ENCODE data around the gene P2RY12. TPM values are rescaled to one million over a fixed set of nuclear protein-coding genes. Genes with fewer than 3 reads are reported as not detected.

Gene P2RY12
- total RNA-seq, 1 experiment from 2014 or later: not detected

GRCh38 chr3:151306168-151306810, 78.3 kb downstream of the P2RY12 start:
- Mint-ChIP-seq H3K9me3 (ENCODE audit: unreplicated experiment) (no peaks in the 10 kb centered on the region), H3K4me1 (ENCODE audit: low read depth, unreplicated experiment) (peaks cover 31% of the 10 kb centered on the region), H3K27ac (ENCODE audit: unreplicated experiment) (peak overlapping the region; percentile 82), H3K36me3 (ENCODE audit: insufficient read depth, unreplicated experiment) (peaks cover 11% of the 10 kb centered on the region), H3K27me3 (ENCODE audit: insufficient read depth, unreplicated experiment) (no peaks in the 10 kb centered on the region), H3K4me3 (ENCODE audit: unreplicated experiment) (no peak overlapping the region)
- Histone ChIP-seq H3K4me1 (peaks cover 13% of the 10 kb centered on the region), H3K36me3 (ENCODE audit: control insufficient read depth, insufficient read depth, low read length) (no peaks in the 10 kb centered on the region), H3K4me3 (ENCODE audit: low read depth, low read length) (no peak overlapping the region), H3K27me3 (replicated peaks; ENCODE audit: control insufficient read depth, insufficient read depth, low read length) (no peaks in the 10 kb centered on the region), H3K9me3 (no peaks in the 10 kb centered on the region)
- CTCF ChIA-PET: no interaction called here
- BruUV-seq (replicated peaks): no TSS peak
- TF ChIP-seq CTCF (IDR thresholded peaks at IDR 0.05; ENCODE audit: insufficient read depth in 1 of 2, low read depth in 1 of 2, low read length in 1 of 2, severe bottlenecking in 1 of 2, unreplicated experiment in 1 of 2): no peak
- POLR2A ChIA-PET: no interaction called here
- intact Hi-C loops (cut with micrococcal nuclease; ENCODE audit: unreplicated experiment): no loop called here
- DNase-seq: no peak

- H3K9me3 ChIP-seq: no peaks in the 10 kb centered on the region
- Mint-ChIP-seq H3K27ac (ENCODE audit: unreplicated experiment) (peak overlapping the region; percentile 82), H3K27me3 (ENCODE audit: insufficient read depth, unreplicated experiment) (no peaks in the 10 kb centered on the region), H3K9me3 (ENCODE audit: unreplicated experiment) (no peaks in the 10 kb centered on the region), H3K4me3 (ENCODE audit: unreplicated experiment) (no peak overlapping the region), H3K4me1 (ENCODE audit: low read depth, unreplicated experiment) (peaks cover 31% of the 10 kb centered on the region), H3K36me3 (ENCODE audit: insufficient read depth, unreplicated experiment) (peaks cover 11% of the 10 kb centered on the region)
- no peaks in the 10 kb centered on the region for H3K27me3 ChIP-seq (replicated peaks; ENCODE audit: control insufficient read depth, insufficient read depth, low read length)
- ChIA-PET CTCF (no interaction called here), POLR2A (no interaction called here)
- no peak overlapping the region for H3K4me3 ChIP-seq (ENCODE audit: low read depth, low read length)
- H3K4me1 ChIP-seq: peaks cover 13% of the 10 kb centered on the region
- H3K36me3 ChIP-seq (ENCODE audit: control insufficient read depth, insufficient read depth, low read length): no peaks in the 10 kb centered on the region
- DNase-seq: no peak
- intact Hi-C loops (cut with micrococcal nuclease; ENCODE audit: unreplicated experiment): loop anchor here (1.0 kb wide), 3 partner anchors 15 to 78 kb away; no protein-coding TSS in a partner anchor
- no peak for TF ChIP-seq CTCF (IDR thresholded peaks at IDR 0.05; ENCODE audit: insufficient read depth in 1 of 2, low read depth in 1 of 2, low read length in 1 of 2, severe bottlenecking in 1 of 2, unreplicated experiment in 1 of 2)
- BruUV-seq (replicated peaks): TSS peak; percentile 61
These were observed 78.8 kb downstream of the P2RY12 start for GRCh38 chr3:151305775-151306151.

GRCh38 chr3:151305060-151305774, 79.3 kb downstream of the P2RY12 start:
- Mint-ChIP-seq H3K4me3 (ENCODE audit: unreplicated experiment) (peak overlapping the region; percentile 40), H3K27me3 (ENCODE audit: insufficient read depth, unreplicated experiment) (no peaks in the 10 kb centered on the region), H3K9me3 (ENCODE audit: unreplicated experiment) (no peaks in the 10 kb centered on the region), H3K27ac (ENCODE audit: unreplicated experiment) (peak overlapping the region; percentile 82), H3K4me1 (ENCODE audit: low read depth, unreplicated experiment) (peaks cover 31% of the 10 kb centered on the region), H3K36me3 (ENCODE audit: insufficient read depth, unreplicated experiment) (peaks cover 11% of the 10 kb centered on the region)
- no peaks in the 10 kb centered on the region for H3K9me3 ChIP-seq
- CTCF ChIA-PET: interaction anchor here (0.6 to 1.2 kb wide), 2 partner anchors 13 to 542 kb away, joined by 3 to 5 read pairs; partner anchors contain the start of gene SIAH2
- peak in 1 of 2 experiments; percentile 65 for TF ChIP-seq CTCF (IDR thresholded peaks at IDR 0.05; ENCODE audit: insufficient read depth in 1 of 2, low read depth in 1 of 2, low read length in 1 of 2, severe bottlenecking in 1 of 2, unreplicated experiment in 1 of 2)
- H3K27me3 ChIP-seq (replicated peaks; ENCODE audit: control insufficient read depth, insufficient read depth, low read length): no peaks in the 10 kb centered on the region
- DNase-seq: peak; percentile 91 to 93
- POLR2A ChIA-PET: no interaction called here
- intact Hi-C loops (cut with micrococcal nuclease; ENCODE audit: unreplicated experiment): loop anchor here (1.0 kb wide), 3 partner anchors 15 to 78 kb away; no protein-coding TSS in a partner anchor
- H3K4me3 ChIP-seq (ENCODE audit: low read depth, low read length): no peak overlapping the region
- H3K4me1 ChIP-seq: peaks cover 13% of the 10 kb centered on the region
- BruUV-seq (replicated peaks): no TSS peak
- no peaks in the 10 kb centered on the region for H3K36me3 ChIP-seq (ENCODE audit: control insufficient read depth, insufficient read depth, low read length)

Data from Caco-2 (cell line).